GM12878 (cell line): ENCODE measurements around the gene SEC63. TPM values are rescaled to one million over a fixed set of nuclear protein-coding genes. Genes with fewer than 3 reads are reported as not detected.

Experiments
- ATAC-seq: fragments of 200-7000 bp; cut with Tn5 transposase; 3 replicates; pipeline ENCODE4 v1.9.1; 2020; ENCODE audit warnings: mild to moderate bottlenecking, moderate library complexity
- BruUV-seq: library from RNA; stranded (reverse); fragments of 400-500 nt; replicated peaks from 2 replicates; lab custom pipeline; 2021; lab: Mats Ljungman, UMichigan
- CTCF ChIA-PET: fragments of 300-600 bp; sonication (Branson Sonifier 250); formaldehyde crosslinking; extraction: SDS; loops from one replicate; lab custom pipeline; 2021; ENCODE audit warnings: inconsistent platforms; lab: Yijun Ruan, JAX
- POLR2A ChIA-PET: fragments of 350-600 bp; formaldehyde crosslinking; extraction: SDS; loops from one replicate; lab custom pipeline; 2021; ENCODE audit warnings: inconsistent platforms; lab: Charles Lee
- RAD21 ChIA-PET: fragments of 300-600 bp; sonication (Branson Sonifier 250); formaldehyde crosslinking; loops from one replicate; lab custom pipeline; 2023; ENCODE audit warnings: antibody characterized with exemption; ENCODE audit not compliant: unreplicated experiment; lab: Charles Lee
- SMC1A ChIA-PET: fragments of 300-600 bp; sonication (Branson Sonifier 250); formaldehyde crosslinking; loops from one replicate; lab custom pipeline; 2023; ENCODE audit not compliant: unreplicated experiment, uncharacterized antibody; lab: Charles Lee
- DNase-seq: peaks from one replicate; pipeline ENCODE4 v3.0.0-alpha.2; 2011; ENCODE audit warnings: low read depth, low spot score
- FAIRE-seq: peaks from 3 replicates; lab custom pipeline; 2011; peaks lifted over from hg19 to GRCh38; lab: Jason Lieb, UNC
- H2AFZ ChIP-seq: 2 replicates; pipeline ENCODE4 v1.6.0; 2011; ENCODE audit warnings: low read depth, low read length, control low read depth; ENCODE audit not compliant: control insufficient read depth
- H3K27ac ChIP-seq: 2 replicates; pipeline ENCODE4 v1.5.1; 2011; ENCODE audit warnings: control low read depth; ENCODE audit not compliant: control insufficient read depth, insufficient read depth
- H3K27me3 ChIP-seq, 2 experiments: replicated peaks in 1 of 2; 2 replicates each; pipeline versions ENCODE4 v1.6.0 to v1.6.1; 2011; ENCODE audit warnings: low read length in 1 of 2; ENCODE audit not compliant: control insufficient read depth in 2 of 2, insufficient read depth in 2 of 2
- H3K36me3 ChIP-seq, 2 experiments: 2 replicates each; pipeline ENCODE4 v1.5.1; 2011; ENCODE audit warnings: low read length in 1 of 2; ENCODE audit not compliant: control insufficient read depth in 2 of 2, insufficient read depth in 2 of 2
- H3K4me1 ChIP-seq: 2 replicates; pipeline ENCODE4 v1.6.1; 2011; ENCODE audit warnings: mild to moderate bottlenecking, low read length, moderate library complexity, mixed read lengths; ENCODE audit not compliant: control insufficient read depth, insufficient read depth
- H3K4me2 ChIP-seq: 2 replicates; pipeline ENCODE4 v1.6.0; 2011; ENCODE audit warnings: control low read depth; ENCODE audit not compliant: control insufficient read depth, insufficient read depth
- H3K4me3 ChIP-seq: fragments of 200-600 bp; sonication (generic); 2 replicates; pipeline ENCODE4 v1.5.1; 2016
- H3K79me2 ChIP-seq: 2 replicates; pipeline ENCODE4 v1.6.0; 2011; ENCODE audit warnings: low read length; ENCODE audit not compliant: control insufficient read depth, insufficient read depth
- H3K9ac ChIP-seq: 2 replicates; pipeline ENCODE4 v1.8.0; 2011; ENCODE audit warnings: low read length, control low read depth, mixed read lengths; ENCODE audit not compliant: control insufficient read depth, insufficient read depth
- H3K9me3 ChIP-seq: replicated peaks from 3 replicates; pipeline ENCODE4 v1.5.1; 2011; ENCODE audit warnings: mild to moderate bottlenecking, low read length; ENCODE audit not compliant: control insufficient read depth, insufficient read depth
- H4K20me1 ChIP-seq: 2 replicates; pipeline ENCODE4 v1.6.0; 2011; ENCODE audit not compliant: control insufficient read depth, insufficient read depth
- GABPA ChIP-seq: IDR thresholded peaks from 2 replicates; pipeline ENCODE4 v1.6.1; 2014; ENCODE audit warnings: antibody characterized with exemption, low read depth, mild to moderate bottlenecking, inconsistent platforms
- IKZF2 ChIP-seq, 2 experiments: fragments of 450-650 bp; IDR thresholded peaks; 2 replicates each; pipeline ENCODE4 v1.6.1; 2017; ENCODE audit warnings: mild to moderate bottlenecking in 2 of 2, moderate library complexity in 2 of 2
- MEF2B ChIP-seq: fragments of 450-650 bp; IDR thresholded peaks from 2 replicates; pipeline ENCODE4 v1.6.1; 2018; ENCODE audit warnings: mild to moderate bottlenecking, moderate library complexity; ENCODE audit not compliant: partially characterized antibody, poor library complexity, severe bottlenecking
- MYC ChIP-seq: IDR thresholded peaks from 2 replicates; pipeline ENCODE4 v1.6.1; 2011; ENCODE audit warnings: mild to moderate bottlenecking, low read length, moderate library complexity, inconsistent platforms; ENCODE audit not compliant: insufficient read depth, insufficient replicate concordance, insufficient read length, severe bottlenecking
- NFXL1 ChIP-seq: fragments of 450-650 bp; IDR thresholded peaks from 2 replicates; pipeline ENCODE4 v1.6.1; 2017; ENCODE audit warnings: antibody characterized with exemption, mild to moderate bottlenecking, borderline replicate concordance
- PBX3 ChIP-seq: IDR thresholded peaks from 2 replicates; pipeline ENCODE4 v1.6.1; 2011; ENCODE audit warnings: mild to moderate bottlenecking, low read depth, low read length, moderate library complexity; ENCODE audit not compliant: insufficient replicate concordance
- POLR2AphosphoS2 ChIP-seq: IDR thresholded peaks from 2 replicates; pipeline ENCODE4 v1.6.1; 2011; ENCODE audit warnings: low read depth, mild to moderate bottlenecking, low read length, improper control_type of control experiment, moderate library complexity
- SRF ChIP-seq, 2 experiments: IDR thresholded peaks; 2 replicates each; pipeline ENCODE4 v1.6.1; 2011; ENCODE audit warnings: low read depth in 2 of 2, low read length in 2 of 2, mild to moderate bottlenecking in 1 of 2, moderate library complexity in 1 of 2
- SUZ12 ChIP-seq: fragments of 200-600 bp; sonication (generic); IDR thresholded peaks from one replicate; pipeline ENCODE4 v1.6.1; 2018; ENCODE audit warnings: antibody characterized with exemption, mild to moderate bottlenecking; ENCODE audit not compliant: unreplicated experiment
- TBL1XR1 ChIP-seq: IDR thresholded peaks from 2 replicates; pipeline ENCODE4 v1.6.1; 2012; ENCODE audit warnings: low read depth, low read length, improper control_type of control experiment
- USF2 ChIP-seq: IDR thresholded peaks from 2 replicates; pipeline ENCODE4 v1.6.1; 2011; ENCODE audit warnings: low read depth, low read length, improper control_type of control experiment, borderline replicate concordance
- ZZZ3 ChIP-seq: IDR thresholded peaks from 2 replicates; pipeline ENCODE4 v1.6.1; 2011; ENCODE audit warnings: low read depth; ENCODE audit not compliant: control insufficient read depth, insufficient read length
- WGBS: methylation state at CpG from one replicate; pipeline ENCODE4 v1.1.6; 2016; ENCODE audit warnings: low lambda C conversion rate; ENCODE audit not compliant: insufficient replicate concordance, insufficient coverage; ENCODE audit errors: missing lambda C conversion rate; 5-methylcytosine and 5-hydroxymethylcytosine counted together
- in situ Hi-C: fragments of 300-500 bp; cut with MboI; formaldehyde crosslinking; loops from 9 replicates; pipeline ENCODE4 v1.14.3; 2018; ENCODE audit warnings: mixed read lengths
- intact Hi-C: fragments of 100-400 bp; cut with micrococcal nuclease; formaldehyde crosslinking; loops from one replicate; pipeline ENCODE4 v1.14.2; 2022; ENCODE audit not compliant: unreplicated experiment
- polyA plus RNA-seq, 11 experiments: library from polyadenylated mRNA; depleted of rRNA in 4 of 11; unstranded in 6 of 11; stranded (reverse) in 5 of 11; fragments of >200 nt; fragmentation: Nextera tagmentation in 4 of 11; fragmentation: Illumina TruSeq in 1 of 11; extraction: Ambion mirVana in 4 of 11; extraction: Trizol in 1 of 11; gene quantifications; 1 replicate in 1 of 11; 2 replicates in 10 of 11; pipeline versions ENCODE4 v1.2.1 to v1.2.3, GENCODE V29; 2011 to 2016; ENCODE audit warnings: inconsistent platforms in 2 of 11, missing spikeins in 2 of 11, low read depth in 1 of 11
- total RNA-seq, 4 experiments: library from RNA; depleted of rRNA in 3 of 4; stranded (reverse); fragments of >200 nt in 3 of 4; fragmentation: Illumina TruSeq in 1 of 4; extraction: Trizol in 1 of 4; gene quantifications; 2 replicates each; pipeline versions ENCODE4 v1.2.1 to v1.2.3, GENCODE V29; 2013 to 2021
- TF ChIP-seq, protein P1 (sequence below): IDR thresholded peaks from 2 replicates; pipeline ENCODE4 v1.6.1; 2012; ENCODE audit warnings: low read length, inconsistent platforms

The SEC63 gene
- total and polyA plus RNA-seq, 10 of the 15 experiments (the other 5 are each of a cell fraction or from before 2014, with no cell fraction given) = 10.1 to 87.0 (median 34.3) TPM

DNA sequence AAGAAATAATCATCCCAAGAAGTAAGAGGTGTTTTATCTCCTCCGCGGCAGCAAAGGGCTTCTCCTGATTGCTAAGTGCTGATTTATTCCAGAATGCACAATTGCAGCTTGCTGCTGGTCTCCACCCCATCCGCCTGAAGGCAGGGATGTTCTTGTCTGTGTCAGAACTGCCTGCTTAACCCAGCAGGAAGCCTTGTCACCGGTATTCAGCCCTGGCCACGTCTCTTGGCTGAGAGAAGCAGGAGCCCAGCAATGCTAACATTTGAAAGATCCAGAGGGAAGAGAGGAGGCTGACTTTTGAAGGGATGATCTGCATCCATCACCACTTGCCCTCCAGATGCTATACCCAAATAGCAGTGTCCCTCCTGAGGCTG, 138.1 kb downstream of the SEC63 start (continued):
- no peak for TF ChIP-seq IKZF2 (IDR thresholded peaks at IDR 0.05)
- TF ChIP-seq MYC = no peak
- TF ChIP-seq NFXL1 = no peak
- no peak for TF ChIP-seq USF2
- TF ChIP-seq SUZ12 = no peak
- no peak for TF ChIP-seq PBX3
- TF ChIP-seq TBL1XR1 = no peak
- TF ChIP-seq SRF (IDR thresholded peaks at IDR 0.05; ENCODE audit: low read depth in 2 of 2, low read length in 2 of 2) = no peak
- no peak for TF ChIP-seq POLR2AphosphoS2
- TF ChIP-seq, all 136 proteins: peak for 0

GRCh38 chr6:107819217-107819616, 138.8 kb downstream of the SEC63 start:
- in situ Hi-C loops = no loop called here
- TF ChIP-seq MEF2B (no peak), ZZZ3 (no peak), PBX3 (no peak), GABPA (no peak)
- TF ChIP-seq, protein P1, sequence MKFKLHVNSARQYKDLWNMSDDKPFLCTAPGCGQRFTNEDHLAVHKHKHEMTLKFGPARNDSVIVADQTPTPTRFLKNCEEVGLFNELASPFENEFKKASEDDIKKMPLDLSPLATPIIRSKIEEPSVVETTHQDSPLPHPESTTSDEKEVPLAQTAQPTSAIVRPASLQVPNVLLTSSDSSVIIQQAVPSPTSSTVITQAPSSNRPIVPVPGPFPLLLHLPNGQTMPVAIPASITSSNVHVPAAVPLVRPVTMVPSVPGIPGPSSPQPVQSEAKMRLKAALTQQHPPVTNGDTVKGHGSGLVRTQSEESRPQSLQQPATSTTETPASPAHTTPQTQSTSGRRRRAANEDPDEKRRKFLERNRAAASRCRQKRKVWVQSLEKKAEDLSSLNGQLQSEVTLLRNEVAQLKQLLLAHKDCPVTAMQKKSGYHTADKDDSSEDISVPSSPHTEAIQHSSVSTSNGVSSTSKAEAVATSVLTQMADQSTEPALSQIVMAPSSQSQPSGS = no peak

More at GRCh38 chr6:107819217-107819616, 138.8 kb downstream of the SEC63 start:
- no peak overlapping the region for H3K9ac ChIP-seq
- no peaks in the 10 kb centered on the region for H3K79me2 ChIP-seq
- no peak overlapping the region for H2AFZ ChIP-seq
- ChIA-PET CTCF (interaction anchor here (2.8 kb wide), 1 partner anchor 28 kb away, joined by 25 read pairs; no protein-coding TSS in a partner anchor), POLR2A (no interaction called here), RAD21 (no interaction called here), SMC1A (interaction anchor here (1.6 kb wide), 1 partner anchor 29 kb away, joined by 10 read pairs; no protein-coding TSS in a partner anchor)
- no peak overlapping the region for H3K4me2 ChIP-seq
- H3K27me3 ChIP-seq = peaks cover 0 to 12% of the 10 kb centered on the region in 2 experiments
- H3K36me3 ChIP-seq = no peaks in the 10 kb centered on the region
- H3K27ac ChIP-seq = no peak overlapping the region
- intact Hi-C loops = no loop called here
- FAIRE-seq (no peak), DNase-seq (no peak), ATAC-seq (no peak)
- H3K9me3 ChIP-seq = no peaks in the 10 kb centered on the region
- no TSS peak for BruUV-seq
- WGBS = 94% methylated on average over 2 of the region's 2 CpGs
- H3K4me3 ChIP-seq = no peak overlapping the region
- peaks cover 9% of the 10 kb centered on the region for H3K4me1 ChIP-seq
- H4K20me1 ChIP-seq = no peaks in the 10 kb centered on the region
